Loucy (cell line): ENCODE results near the gene PLEKHG7.

Experiments used
- H2AFZ ChIP-seq: fragments of 200-600 bp; sonication (generic); 2 replicates; pipeline ENCODE4 v1.6.0; 2016; ENCODE audit warnings: antibody characterized with exemption, mild to moderate bottlenecking, low read length, moderate library complexity
- H3F3A ChIP-seq: fragments of 200-600 bp; 2 replicates; pipeline ENCODE4 v1.6.0; 2016; ENCODE audit warnings: antibody characterized with exemption, low read depth, mild to moderate bottlenecking
- H3K27me3 ChIP-seq: fragments of 200-600 bp; sonication (generic); 2 replicates; pipeline ENCODE4 v1.6.1; 2014; ENCODE audit warnings: low read length, mild to moderate bottlenecking; ENCODE audit not compliant: insufficient read depth, poor library complexity, severe bottlenecking
- H3K36me3 ChIP-seq: fragments of 200-600 bp; sonication (generic); 2 replicates; pipeline ENCODE4 v1.6.1; 2016; ENCODE audit warnings: low read length; ENCODE audit not compliant: insufficient read depth
- H3K4me1 ChIP-seq: fragments of 200-600 bp; sonication (generic); 2 replicates; pipeline ENCODE4 v1.5.1; 2014; ENCODE audit warnings: low read length, mild to moderate bottlenecking; ENCODE audit not compliant: insufficient read depth, poor library complexity, severe bottlenecking
- H3K4me2 ChIP-seq: fragments of 200-600 bp; sonication (generic); 2 replicates; pipeline ENCODE4 v1.6.0; 2014; ENCODE audit warnings: antibody characterized with exemption, low read length, low read depth, mild to moderate bottlenecking; ENCODE audit not compliant: poor library complexity, severe bottlenecking
- H3K4me3 ChIP-seq: fragments of 200-600 bp; sonication (generic); 2 replicates; pipeline ENCODE4 v1.5.1; 2014; ENCODE audit warnings: low read length, mild to moderate bottlenecking, mixed read lengths; ENCODE audit not compliant: poor library complexity, severe bottlenecking
- H3K79me2 ChIP-seq: fragments of 200-600 bp; sonication (generic); 2 replicates; pipeline ENCODE4 v1.6.1; 2014; ENCODE audit warnings: low read length; ENCODE audit not compliant: insufficient read depth
- H3K9ac ChIP-seq: fragments of 200-600 bp; sonication (generic); 2 replicates; pipeline ENCODE4 v1.6.0; 2014; ENCODE audit warnings: mild to moderate bottlenecking, low read depth, low read length, moderate library complexity; ENCODE audit not compliant: poor library complexity, severe bottlenecking
- H3K9me2 ChIP-seq: fragments of 200-600 bp; sonication (generic); replicated peaks from 2 replicates; pipeline ENCODE4 v1.6.1; 2016; ENCODE audit warnings: low read depth, low read length, mixed read lengths
- H3K9me3 ChIP-seq: fragments of 200-600 bp; sonication (generic); 2 replicates; pipeline ENCODE4 v1.6.1; 2014; ENCODE audit warnings: mild to moderate bottlenecking, antibody characterized with exemption, low read length, low read depth; ENCODE audit not compliant: insufficient read depth
- H4K20me1 ChIP-seq: fragments of 200-600 bp; sonication (generic); 2 replicates; pipeline ENCODE4 v1.6.0; 2014; ENCODE audit warnings: antibody characterized with exemption, low read length, mild to moderate bottlenecking; ENCODE audit not compliant: insufficient read depth, poor library complexity, severe bottlenecking
- EZH2phosphoT487 ChIP-seq: fragments of 200-600 bp; IDR thresholded peaks from 2 replicates; pipeline ENCODE4 v1.6.1; 2018; ENCODE audit warnings: antibody characterized with exemption, mild to moderate bottlenecking, moderate library complexity, borderline replicate concordance
- TF ChIP-seq, protein P1 (sequence below): fragments of 200-600 bp; sonication (generic); conservative IDR thresholded peaks from 2 replicates; pipeline ENCODE4 v1.5.1; 2014; ENCODE audit warnings: mild to moderate bottlenecking, antibody characterized with exemption, low read length

Gene PLEKHG7

DNA sequence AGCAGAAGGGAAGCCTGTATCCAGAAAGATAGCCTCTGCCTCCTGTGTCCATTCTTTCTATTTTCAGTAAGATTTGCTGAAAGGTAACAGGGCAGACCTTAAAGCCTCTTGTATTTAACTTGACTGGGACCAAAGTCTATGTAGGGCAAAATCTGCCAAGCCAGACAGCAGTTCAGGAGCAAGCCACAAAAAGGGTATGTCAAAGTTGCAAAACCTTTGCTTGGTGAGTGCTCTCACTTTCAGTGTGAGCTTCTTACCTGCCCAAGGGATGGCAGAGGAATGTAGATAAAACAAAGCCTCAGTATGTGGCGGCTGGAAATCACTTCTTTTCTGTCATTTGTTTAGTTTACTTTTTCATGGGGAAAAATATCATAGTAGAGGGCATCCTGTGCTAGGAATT, 63.1 kb downstream of the PLEKHG7 start:
- Histone ChIP-seq H3K9ac (no peak overlapping the region), H3K27me3 (no peaks in the 10 kb centered on the region), H3K36me3 (no peaks in the 10 kb centered on the region), H3K9me3 (no peaks in the 10 kb centered on the region), H3K4me2 (no peak overlapping the region), H4K20me1 (no peaks in the 10 kb centered on the region), H3K4me1 (peaks cover 45% of the 10 kb centered on the region), H3F3A (no peaks in the 10 kb centered on the region; the same call in 1 of the 2 replicates), H3K79me2 (no peaks in the 10 kb centered on the region), H2AFZ (no peak overlapping the region), H3K4me3 (no peak overlapping the region), H3K9me2 (no peaks in the 10 kb centered on the region)
- TF ChIP-seq, protein P1, sequence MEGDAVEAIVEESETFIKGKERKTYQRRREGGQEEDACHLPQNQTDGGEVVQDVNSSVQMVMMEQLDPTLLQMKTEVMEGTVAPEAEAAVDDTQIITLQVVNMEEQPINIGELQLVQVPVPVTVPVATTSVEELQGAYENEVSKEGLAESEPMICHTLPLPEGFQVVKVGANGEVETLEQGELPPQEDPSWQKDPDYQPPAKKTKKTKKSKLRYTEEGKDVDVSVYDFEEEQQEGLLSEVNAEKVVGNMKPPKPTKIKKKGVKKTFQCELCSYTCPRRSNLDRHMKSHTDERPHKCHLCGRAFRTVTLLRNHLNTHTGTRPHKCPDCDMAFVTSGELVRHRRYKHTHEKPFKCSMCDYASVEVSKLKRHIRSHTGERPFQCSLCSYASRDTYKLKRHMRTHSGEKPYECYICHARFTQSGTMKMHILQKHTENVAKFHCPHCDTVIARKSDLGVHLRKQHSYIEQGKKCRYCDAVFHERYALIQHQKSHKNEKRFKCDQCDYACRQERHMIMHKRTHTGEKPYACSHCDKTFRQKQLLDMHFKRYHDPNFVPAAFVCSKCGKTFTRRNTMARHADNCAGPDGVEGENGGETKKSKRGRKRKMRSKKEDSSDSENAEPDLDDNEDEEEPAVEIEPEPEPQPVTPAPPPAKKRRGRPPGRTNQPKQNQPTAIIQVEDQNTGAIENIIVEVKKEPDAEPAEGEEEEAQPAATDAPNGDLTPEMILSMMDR, result no peak
- TF ChIP-seq EZH2phosphoT487, result no peak

DNA sequence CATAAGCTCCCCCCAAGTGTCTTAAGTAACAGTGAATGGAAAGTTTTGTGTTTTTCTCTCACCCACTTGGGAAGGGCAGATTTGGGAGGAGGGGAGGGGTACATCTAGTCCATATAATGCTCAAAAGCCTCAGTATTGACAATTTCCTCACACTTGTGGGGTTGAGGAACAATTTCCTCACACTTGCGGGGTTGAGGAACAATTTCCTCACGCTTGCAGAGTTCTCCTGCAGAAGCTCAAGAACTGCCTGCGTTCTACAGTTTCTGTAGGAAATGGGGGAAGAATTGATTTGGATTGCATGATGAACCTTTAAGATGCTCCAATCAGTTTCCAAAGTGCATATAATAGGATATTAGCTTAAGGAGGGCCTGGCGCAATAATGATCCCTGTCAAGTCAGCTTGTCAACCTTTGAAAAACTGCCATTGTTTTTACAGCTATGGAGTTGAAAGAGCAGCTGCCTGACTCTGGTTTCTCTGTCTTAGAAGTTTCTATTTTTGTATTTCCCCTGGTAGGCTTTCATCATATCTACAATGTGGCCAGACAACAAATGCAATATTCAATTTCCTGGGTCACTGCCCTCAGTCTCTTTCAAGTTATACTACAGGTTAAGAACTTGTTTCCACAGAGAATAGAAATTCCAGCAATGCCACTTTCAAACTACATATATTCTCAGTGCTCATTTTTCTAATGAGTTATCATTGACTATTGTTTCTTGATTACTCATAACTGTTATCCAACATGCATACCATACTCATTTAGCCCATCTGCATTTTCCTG, 66.5 kb downstream of the PLEKHG7 start:
- H3F3A ChIP-seq, result no peaks in the 10 kb centered on the region; the same call in 1 of the 2 replicates
- no peak for TF ChIP-seq EZH2phosphoT487
- TF ChIP-seq, protein P1, result no peak
- no peaks in the 10 kb centered on the region for H3K27me3 ChIP-seq

DNA sequence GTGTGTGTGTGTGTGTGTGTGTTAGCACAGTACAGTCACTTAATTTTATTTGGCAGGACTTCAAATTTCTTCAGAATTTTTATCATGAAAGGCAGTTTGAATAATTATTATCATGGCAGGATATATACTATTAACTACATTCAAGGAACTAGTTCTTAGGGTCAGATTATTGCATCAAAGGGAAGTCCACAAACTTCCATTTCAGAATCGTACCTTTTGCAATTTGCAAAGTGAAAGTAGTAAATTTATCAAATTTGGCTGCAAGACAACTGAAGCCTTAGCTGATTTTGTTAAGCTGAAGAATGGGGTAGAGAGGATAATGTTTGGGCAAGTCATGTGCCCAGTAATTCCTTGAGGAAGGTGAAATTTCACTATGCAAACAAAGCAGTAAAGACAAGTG, 68.2 kb downstream of the PLEKHG7 start:
- Histone ChIP-seq H3K9me3 (no peaks in the 10 kb centered on the region), H3K4me2 (peak overlapping the region; percentile 46), H4K20me1 (no peaks in the 10 kb centered on the region), H2AFZ (no peak overlapping the region), H3K36me3 (peaks cover 6% of the 10 kb centered on the region), H3K79me2 (no peaks in the 10 kb centered on the region), H3K4me3 (no peak overlapping the region), H3K27me3 (no peaks in the 10 kb centered on the region), H3F3A (no peaks in the 10 kb centered on the region; the same call in 1 of the 2 replicates), H3K9ac (no peak overlapping the region), H3K9me2 (no peaks in the 10 kb centered on the region), H3K4me1 (peaks cover 55% of the 10 kb centered on the region)
- no peak for TF ChIP-seq EZH2phosphoT487
- TF ChIP-seq, protein P1, result no peak

More for the DNA sequence above, 66.5 kb downstream of the PLEKHG7 start:
- Histone ChIP-seq H4K20me1 (no peaks in the 10 kb centered on the region), H3K4me1 (peaks cover 58% of the 10 kb centered on the region), H3K36me3 (no peaks in the 10 kb centered on the region), H3K4me3 (peak overlapping the region; percentile 58), H3K9me2 (no peaks in the 10 kb centered on the region), H3K9me3 (no peaks in the 10 kb centered on the region), H3K79me2 (no peaks in the 10 kb centered on the region), H3K9ac (peak overlapping the region; percentile 57), H3K4me2 (peak overlapping the region; percentile 75), H2AFZ (peak overlapping the region; percentile 47; the same call in 1 of the 2 replicates)
